Measurements from ENCODE around the gene MET. TPM values are rescaled to one million over a fixed set of nuclear protein-coding genes. Genes with fewer than 3 reads are reported as not detected.
"Not testable (repeated sequence)": the region's sequence is repeated elsewhere in the genome, so short reads cannot be mapped to it uniquely, and the experiment has no call there.

Gene MET
- total RNA-seq, 2 donors from 2014 or later: 15.7 to 26.8 TPM

DNA sequence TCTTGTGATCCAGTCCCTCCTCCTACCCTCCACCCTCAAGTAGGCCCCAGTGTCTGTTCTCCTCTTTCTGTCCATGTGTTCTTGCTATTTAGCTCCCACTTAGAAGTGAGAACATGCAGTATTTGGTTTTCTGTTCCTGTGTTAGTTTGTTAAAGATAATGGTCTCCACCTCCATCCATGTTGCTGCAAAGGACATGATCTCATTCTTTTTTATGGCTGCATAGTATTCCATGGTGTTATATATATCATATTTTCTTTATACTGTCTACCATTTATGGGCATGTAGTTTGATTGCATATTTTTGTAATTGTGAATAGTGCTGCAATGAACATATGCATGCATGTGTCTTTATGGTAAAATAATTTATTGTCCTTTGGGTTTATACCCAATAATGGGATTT, 12.7 kb upstream of the MET start:
- DNase-seq (ENCODE audit: low spot score); intact Hi-C loops (cut with DNase I): not testable (repeated sequence)

DNA sequence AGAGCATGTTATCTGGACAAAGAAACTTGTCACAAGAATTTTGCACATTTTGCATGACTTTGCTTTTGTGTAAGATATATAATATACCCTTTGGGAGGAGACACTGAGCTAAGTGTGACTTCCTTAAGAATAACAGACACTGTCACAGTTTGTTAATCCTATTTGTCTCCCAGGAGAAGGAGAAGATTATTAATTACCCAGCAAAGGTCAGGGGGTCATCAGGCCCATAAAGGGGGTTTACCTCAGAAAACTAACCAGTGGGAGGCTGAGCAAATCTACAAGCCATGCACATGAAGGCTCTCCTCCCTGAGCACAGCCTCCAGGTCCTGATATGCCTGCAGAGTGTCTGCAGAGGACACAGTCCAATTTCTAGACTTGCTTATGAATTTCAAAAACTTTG, 10.1 kb upstream of the MET start:
- intact Hi-C loops (cut with DNase I): no loop called here
- DNase-seq (ENCODE audit: low spot score): no peak

- intact Hi-C loops (cut with DNase I): no loop called here
- DNase-seq (ENCODE audit: low spot score): no peak
These were observed 8.3 kb upstream of the MET start for GRCh38 chr7:116663744-116664143.

DNA sequence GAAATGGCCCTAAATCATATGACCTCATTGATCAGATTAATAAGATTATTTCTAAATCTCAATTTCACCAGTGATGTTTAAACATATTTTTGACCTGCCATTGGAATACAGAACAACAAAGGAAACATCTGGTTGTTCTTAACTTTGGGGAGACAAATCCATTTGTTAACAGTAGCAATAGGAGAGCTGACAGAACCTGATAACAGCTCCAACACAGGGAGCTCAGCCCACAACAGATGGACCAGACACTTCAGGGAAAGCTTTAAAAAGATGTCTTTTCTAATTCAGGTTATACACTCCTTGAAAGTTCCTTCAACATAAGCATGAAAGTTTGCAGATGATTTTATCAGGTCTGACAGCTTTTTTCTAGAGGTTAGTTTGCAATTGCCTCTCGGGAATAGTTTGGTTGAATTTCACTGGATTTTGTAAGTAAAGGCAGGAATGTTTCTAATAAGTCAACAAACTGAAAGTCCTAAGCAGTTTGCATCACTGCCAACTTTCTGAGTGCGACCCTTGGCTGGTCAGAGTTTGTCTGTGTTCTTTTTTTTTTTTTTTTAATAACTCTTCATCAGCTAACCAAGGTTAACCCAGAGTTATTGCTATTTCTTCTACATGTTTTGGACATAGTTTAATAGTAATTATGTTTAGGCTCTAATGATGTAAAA, 6.5 kb upstream of the MET start:
- intact Hi-C loops (cut with DNase I): no loop called here
- DNase-seq (ENCODE audit: low spot score): no peak

- intact Hi-C loops (cut with DNase I): loop anchor here (10.0 kb wide), 1 partner anchor 135 kb away; no protein-coding TSS in a partner anchor
- no peak for DNase-seq (ENCODE audit: low spot score)
These were observed 2.2 kb upstream of the MET start for GRCh38 chr7:116669769-116670168.

DNA sequence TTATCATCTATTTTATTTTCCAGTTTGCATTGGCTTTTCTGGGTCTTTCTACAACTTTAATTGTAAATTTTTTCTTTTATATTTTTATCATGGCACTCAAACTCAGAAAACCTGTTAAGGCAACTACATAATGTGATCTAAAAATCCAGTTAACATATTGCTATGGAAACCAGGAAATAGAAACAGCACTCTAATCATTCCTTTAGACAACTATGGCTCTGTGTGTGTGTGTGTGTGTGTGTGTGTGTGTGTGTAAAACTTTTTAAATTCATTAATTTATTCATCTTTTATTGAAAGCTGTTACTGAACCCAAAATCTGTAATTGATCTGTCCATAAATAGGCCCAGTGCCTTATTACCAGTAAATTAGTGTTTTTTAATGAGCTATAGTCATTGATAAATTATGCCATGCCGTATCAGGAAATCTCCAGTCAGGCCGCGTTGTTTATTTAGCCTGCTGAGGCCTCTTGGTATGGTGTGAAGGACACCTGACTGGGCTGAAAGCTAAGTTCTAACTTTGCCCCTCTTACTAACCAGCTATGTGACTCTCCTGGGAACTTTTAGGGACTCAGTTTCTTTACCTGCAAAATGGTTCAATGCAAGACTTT, 1.5 kb upstream of the MET start:
- no peak for DNase-seq (ENCODE audit: low spot score)
- intact Hi-C loops (cut with DNase I): loop anchor here (10.0 kb wide), 1 partner anchor 134 kb away; no protein-coding TSS in a partner anchor

DNA sequence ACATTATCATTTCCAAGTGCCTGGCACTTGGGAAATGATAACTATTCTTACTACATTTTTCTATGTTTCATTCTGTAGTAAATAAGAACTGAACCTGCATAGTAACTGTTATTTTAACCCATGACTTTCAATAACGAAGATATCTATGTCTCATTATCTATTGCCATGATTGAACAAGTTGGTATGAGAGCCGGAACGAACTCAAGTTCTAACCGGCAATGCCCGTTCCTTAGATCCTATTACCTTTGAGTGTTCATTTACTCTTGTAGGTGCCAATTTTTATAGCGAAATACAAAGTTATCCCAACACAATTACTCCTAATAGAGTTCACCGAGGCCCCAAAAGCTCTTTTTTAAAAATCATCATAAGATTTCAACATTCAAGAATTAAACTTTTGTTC, 885 bp upstream of the MET start:
- DNase-seq (ENCODE audit: low spot score): no peak
- intact Hi-C loops (cut with DNase I): loop anchor here (10.0 kb wide), 1 partner anchor 134 kb away; no protein-coding TSS in a partner anchor

- intact Hi-C loops (cut with DNase I): loop anchor here (10.0 kb wide), 1 partner anchor 132 kb away; no protein-coding TSS in a partner anchor
- DNase-seq (ENCODE audit: low spot score): no peak
These were observed 830 bp downstream of the MET start for GRCh38 chr7:116672596-116673456.

DNA sequence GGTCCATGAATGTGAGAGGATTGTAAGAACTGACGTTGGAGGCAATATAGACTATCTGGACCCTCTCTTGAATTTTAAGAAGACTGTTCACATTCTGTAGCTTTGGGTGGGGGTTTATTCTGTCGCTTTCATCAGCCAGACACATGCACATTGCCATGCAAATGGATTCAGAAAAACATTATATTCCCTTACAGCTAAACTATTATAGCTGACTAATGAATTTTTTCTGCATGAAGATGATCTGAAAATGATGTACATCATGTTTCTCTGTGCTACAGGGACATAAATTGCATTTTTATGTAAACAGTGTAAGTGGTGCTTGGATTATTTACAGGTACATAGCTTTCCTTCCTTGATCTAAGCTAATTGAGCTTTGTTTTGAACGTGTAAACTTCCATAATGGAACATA, 1.5 kb downstream of the MET start:
- DNase-seq (ENCODE audit: low spot score): no peak
- intact Hi-C loops (cut with DNase I): loop anchor here (10.0 kb wide), 1 partner anchor 131 kb away; no protein-coding TSS in a partner anchor

- intact Hi-C loops (cut with DNase I): loop anchor here (10.0 kb wide), 1 partner anchor 130 kb away; no protein-coding TSS in a partner anchor
- no peak for DNase-seq (ENCODE audit: low spot score)
These were observed 2.6 kb downstream of the MET start for GRCh38 chr7:116674508-116675173.

- intact Hi-C loops (cut with DNase I): loop anchor here (10.0 kb wide), 1 partner anchor 129 kb away; no protein-coding TSS in a partner anchor
- DNase-seq (ENCODE audit: low spot score): no peak
These were observed 3.9 kb downstream of the MET start for GRCh38 chr7:116675812-116676355.

GRCh38 chr7:116678780-116679179, 6.8 kb downstream of the MET start:
- intact Hi-C loops (cut with DNase I): loop anchor here (10.0 kb wide), 1 partner anchor 126 kb away; no protein-coding TSS in a partner anchor
- DNase-seq (ENCODE audit: low spot score): no peak

GRCh38 chr7:116679500-116679899, 7.5 kb downstream of the MET start:
- DNase-seq (ENCODE audit: low spot score): no peak
- intact Hi-C loops (cut with DNase I): loop anchor here (10.0 kb wide), 1 partner anchor 125 kb away; no protein-coding TSS in a partner anchor

GRCh38 chr7:116683786-116684185, 11.8 kb downstream of the MET start:
- intact Hi-C loops (cut with DNase I): no loop called here

DNA sequence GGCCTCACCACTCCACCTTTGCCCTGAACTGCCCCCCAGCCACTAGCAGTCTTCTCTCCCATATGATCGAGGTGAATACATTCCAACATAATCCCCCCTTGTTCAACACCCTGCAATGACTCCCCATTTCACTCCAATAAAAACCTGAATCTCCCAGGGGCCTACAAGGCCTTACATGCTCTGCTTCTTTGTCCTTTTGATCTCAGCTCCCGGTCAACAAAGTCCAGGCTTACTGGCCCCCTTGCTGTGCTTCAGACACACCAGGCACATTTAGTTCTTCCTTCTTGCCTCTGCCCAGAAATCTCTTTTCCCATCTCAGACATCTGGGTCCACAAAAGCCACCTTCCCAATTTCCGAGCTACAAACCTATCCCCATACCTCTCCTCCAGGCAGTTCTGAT, 14.0 kb downstream of the MET start:
- intact Hi-C loops (cut with DNase I): no loop called here
- no peak for DNase-seq (ENCODE audit: low spot score)

More at GRCh38 chr7:116683786-116684185, 11.8 kb downstream of the MET start:
- no peak for DNase-seq (ENCODE audit: low spot score)

- no peak for DNase-seq (ENCODE audit: low spot score)
- intact Hi-C loops (cut with DNase I): no loop called here
These were observed 14.9 kb downstream of the MET start for GRCh38 chr7:116686812-116687419.

- intact Hi-C loops (cut with DNase I): no loop called here
- no peak for DNase-seq (ENCODE audit: low spot score)
These were observed 15.8 kb downstream of the MET start for GRCh38 chr7:116687801-116688201.

DNA sequence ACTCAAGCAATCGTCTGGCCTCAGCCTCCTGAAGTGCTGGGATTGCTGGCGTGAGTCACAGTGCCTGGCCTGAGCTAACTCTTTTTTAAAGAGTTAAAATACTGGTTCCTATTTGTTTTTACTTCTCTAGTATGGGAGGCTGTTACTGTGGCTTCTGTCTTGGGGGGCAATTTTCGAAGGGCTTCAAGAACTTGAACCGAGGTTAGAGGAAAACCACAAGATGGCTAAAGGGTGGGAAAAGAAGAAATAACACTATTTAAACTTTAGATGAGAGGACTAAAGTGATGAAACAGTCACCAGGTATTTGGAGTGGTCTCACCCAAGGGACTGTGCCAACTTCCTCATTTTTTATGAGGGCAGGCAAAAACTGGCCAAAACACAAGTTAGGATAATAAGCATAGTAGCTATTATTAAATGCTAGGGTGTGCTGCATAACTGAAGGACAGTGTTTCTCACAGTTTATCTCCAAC, 17.8 kb downstream of the MET start:
- intact Hi-C loops (cut with DNase I): no loop called here
- DNase-seq (ENCODE audit: low spot score): no peak

All from posterior vena cava (tissue), 2 donors.